Hepatocyte (in vitro differentiated cells): Measurements from ENCODE around the gene CCBE1. TPM values are rescaled to one million over a fixed set of nuclear protein-coding genes. Genes with fewer than 3 reads are reported as not detected.
"Not testable (repeated sequence)": the region's sequence is repeated elsewhere in the genome, so short reads cannot be mapped to it uniquely, and the experiment has no call there.

Source experiments
- DNase-seq: peaks from one replicate; pipeline ENCODE4 v3.0.0-alpha.2; 2016; ENCODE audit warnings: low spot score
- H2AFZ ChIP-seq: fragments of 200-600 bp; sonication (generic); 2 replicates; pipeline ENCODE4 v1.6.0; 2016; ENCODE audit warnings: antibody characterized with exemption, mild to moderate bottlenecking
- H3K27ac ChIP-seq: fragments of 200-600 bp; sonication (generic); 2 replicates; pipeline ENCODE4 v1.5.1; 2016; ENCODE audit warnings: mild to moderate bottlenecking
- H3K27me3 ChIP-seq: fragments of 200-600 bp; sonication (generic); 2 replicates; pipeline ENCODE4 v1.6.1; 2016
- H3K36me3 ChIP-seq: fragments of 200-600 bp; sonication (generic); replicated peaks from 2 replicates; pipeline ENCODE4 v1.5.1; 2016; ENCODE audit warnings: low read depth; ENCODE audit not compliant: insufficient read depth
- H3K4me1 ChIP-seq: fragments of 200-600 bp; sonication (generic); 2 replicates; pipeline ENCODE4 v1.5.1; 2016; ENCODE audit warnings: mild to moderate bottlenecking, moderate library complexity; ENCODE audit not compliant: insufficient read depth
- H3K4me2 ChIP-seq: fragments of 200-600 bp; sonication (generic); 2 replicates; pipeline ENCODE4 v1.6.0; 2016
- H3K4me3 ChIP-seq: fragments of 200-600 bp; sonication (generic); 2 replicates; pipeline ENCODE4 v1.5.1; 2016; ENCODE audit warnings: mild to moderate bottlenecking
- H3K79me2 ChIP-seq: fragments of 200-600 bp; sonication (generic); 2 replicates; pipeline ENCODE4 v1.6.0; 2017; ENCODE audit warnings: mild to moderate bottlenecking
- H3K9me2 ChIP-seq: fragments of 200-600 bp; sonication (generic); replicated peaks from 2 replicates; pipeline ENCODE4 v1.6.0; 2017; ENCODE audit warnings: mild to moderate bottlenecking; ENCODE audit not compliant: insufficient read depth
- H3K9me3 ChIP-seq: fragments of 200-600 bp; sonication (generic); 2 replicates; pipeline ENCODE4 v1.5.1; 2016; ENCODE audit warnings: low read depth, mild to moderate bottlenecking
- H4K20me1 ChIP-seq: fragments of 200-600 bp; sonication (generic); 2 replicates; pipeline ENCODE4 v1.6.0; 2016; ENCODE audit warnings: mild to moderate bottlenecking; ENCODE audit not compliant: insufficient read depth, poor library complexity, severe bottlenecking
- EZH2 ChIP-seq: fragments of 200-600 bp; sonication (generic); IDR thresholded peaks from 2 replicates; pipeline ENCODE4 v1.6.1; 2016; ENCODE audit warnings: antibody characterized with exemption, mild to moderate bottlenecking, borderline replicate concordance
- EZH2phosphoT487 ChIP-seq: fragments of 200-600 bp; sonication (generic); IDR thresholded peaks from one replicate; pipeline ENCODE4 v1.6.1; 2018; ENCODE audit warnings: antibody characterized with exemption, mild to moderate bottlenecking, low read depth, moderate library complexity; ENCODE audit not compliant: unreplicated experiment, severe bottlenecking
- WGBS: methylation state at CpG from one replicate; pipeline ENCODE4 v1.1.6; 2016; ENCODE audit warnings: low lambda C conversion rate; ENCODE audit errors: missing lambda C conversion rate; 5-methylcytosine and 5-hydroxymethylcytosine counted together
- polyA plus RNA-seq: library from polyadenylated mRNA; unstranded; fragments of >200 nt; fragmentation: Nextera tagmentation; extraction: Ambion mirVana; gene quantifications from 2 replicates; pipeline ENCODE4 v1.2.1, GENCODE V29; 2016
- total RNA-seq: library from RNA; depleted of rRNA; stranded (reverse); fragments of >200 nt; gene quantifications from 2 replicates; pipeline ENCODE4 v1.2.3, GENCODE V29; 2014
- TF ChIP-seq, protein P1 (sequence below): fragments of 200-600 bp; sonication (generic); IDR thresholded peaks from 2 replicates; pipeline ENCODE4 v1.5.1; 2016; ENCODE audit warnings: antibody characterized with exemption, mild to moderate bottlenecking; ENCODE audit not compliant: poor library complexity

Gene CCBE1
- total and polyA plus RNA-seq, 2 experiments from 2014 or later, result 3.1 to 9.2 TPM

DNA sequence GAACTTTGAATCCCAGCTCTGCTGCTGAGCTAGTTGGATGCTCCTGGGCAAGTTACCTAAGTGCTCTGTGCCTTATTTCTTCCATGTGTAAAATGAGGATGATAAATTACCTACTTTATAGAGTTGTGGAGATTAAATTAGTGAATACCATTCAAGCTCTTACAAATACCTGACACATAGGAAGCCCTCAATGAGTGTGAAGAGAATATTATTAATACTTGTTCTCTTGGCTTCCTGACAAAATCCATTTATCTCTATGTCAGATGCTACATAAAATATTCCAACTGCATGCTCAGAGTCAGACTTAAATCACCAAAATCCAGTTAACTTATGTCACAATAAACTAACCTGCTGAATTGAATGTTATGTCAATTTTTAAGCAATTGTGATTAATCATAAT is 42.9 kb upstream of the CCBE1 start:
- H3K4me2 ChIP-seq, result no peak overlapping the region
- H3K4me3 ChIP-seq, result no peak overlapping the region
- no peaks in the 10 kb centered on the region for H4K20me1 ChIP-seq
- no peaks in the 10 kb centered on the region for H3K36me3 ChIP-seq
- TF ChIP-seq, protein P1, sequence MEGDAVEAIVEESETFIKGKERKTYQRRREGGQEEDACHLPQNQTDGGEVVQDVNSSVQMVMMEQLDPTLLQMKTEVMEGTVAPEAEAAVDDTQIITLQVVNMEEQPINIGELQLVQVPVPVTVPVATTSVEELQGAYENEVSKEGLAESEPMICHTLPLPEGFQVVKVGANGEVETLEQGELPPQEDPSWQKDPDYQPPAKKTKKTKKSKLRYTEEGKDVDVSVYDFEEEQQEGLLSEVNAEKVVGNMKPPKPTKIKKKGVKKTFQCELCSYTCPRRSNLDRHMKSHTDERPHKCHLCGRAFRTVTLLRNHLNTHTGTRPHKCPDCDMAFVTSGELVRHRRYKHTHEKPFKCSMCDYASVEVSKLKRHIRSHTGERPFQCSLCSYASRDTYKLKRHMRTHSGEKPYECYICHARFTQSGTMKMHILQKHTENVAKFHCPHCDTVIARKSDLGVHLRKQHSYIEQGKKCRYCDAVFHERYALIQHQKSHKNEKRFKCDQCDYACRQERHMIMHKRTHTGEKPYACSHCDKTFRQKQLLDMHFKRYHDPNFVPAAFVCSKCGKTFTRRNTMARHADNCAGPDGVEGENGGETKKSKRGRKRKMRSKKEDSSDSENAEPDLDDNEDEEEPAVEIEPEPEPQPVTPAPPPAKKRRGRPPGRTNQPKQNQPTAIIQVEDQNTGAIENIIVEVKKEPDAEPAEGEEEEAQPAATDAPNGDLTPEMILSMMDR, result no peak
- TF ChIP-seq EZH2, result no peak
- no peak for TF ChIP-seq EZH2phosphoT487
- H3K9me3 ChIP-seq, result no peaks in the 10 kb centered on the region
- H3K9me2 ChIP-seq, result no peaks in the 10 kb centered on the region
- no peak for DNase-seq
- H3K79me2 ChIP-seq, result no peaks in the 10 kb centered on the region
- no peaks in the 10 kb centered on the region for H3K27me3 ChIP-seq
- H2AFZ ChIP-seq, result no peak overlapping the region
- no peak overlapping the region for H3K27ac ChIP-seq
- no peaks in the 10 kb centered on the region for H3K4me1 ChIP-seq

DNA sequence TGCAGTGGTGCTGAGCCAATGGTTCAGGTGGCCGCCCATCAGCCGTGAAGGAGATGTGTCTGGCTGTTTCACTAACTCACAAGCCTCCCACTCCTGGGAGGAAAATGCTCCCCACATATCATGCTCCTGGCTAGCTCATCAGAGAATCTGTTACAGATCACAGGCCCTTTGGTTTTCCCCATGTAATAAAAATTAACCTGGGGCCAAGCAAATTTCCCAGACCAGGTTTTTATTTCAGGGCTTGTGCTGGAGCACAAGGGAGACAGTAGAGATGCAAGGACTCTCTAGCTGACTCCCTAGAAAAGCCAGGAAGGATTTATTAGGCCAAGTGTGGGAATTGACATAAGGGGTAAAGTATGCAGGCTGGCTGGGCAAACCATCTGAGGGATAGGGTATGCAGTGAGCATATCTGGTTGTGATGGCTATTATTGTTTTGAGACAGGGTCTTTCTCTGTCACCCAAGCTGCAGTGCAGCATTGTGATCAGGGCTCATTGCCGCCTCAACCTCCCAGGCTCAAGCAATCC is 40.6 kb upstream of the CCBE1 start:
- Histone ChIP-seq H3K9me2 (no peaks in the 10 kb centered on the region), H3K9me3 (no peaks in the 10 kb centered on the region), H3K79me2 (no peaks in the 10 kb centered on the region), H3K27me3 (no peaks in the 10 kb centered on the region), H3K27ac (no peak overlapping the region), H2AFZ (no peak overlapping the region), H3K4me2 (no peak overlapping the region), H3K36me3 (no peaks in the 10 kb centered on the region), H3K4me3 (no peak overlapping the region), H3K4me1 (no peaks in the 10 kb centered on the region), H4K20me1 (no peaks in the 10 kb centered on the region)
- TF ChIP-seq, protein P1, result no peak
- no peak for TF ChIP-seq EZH2
- TF ChIP-seq EZH2phosphoT487, result no peak
- 93% methylated on average over 3 of the region's 3 CpGs for WGBS
- no peak for DNase-seq

DNA sequence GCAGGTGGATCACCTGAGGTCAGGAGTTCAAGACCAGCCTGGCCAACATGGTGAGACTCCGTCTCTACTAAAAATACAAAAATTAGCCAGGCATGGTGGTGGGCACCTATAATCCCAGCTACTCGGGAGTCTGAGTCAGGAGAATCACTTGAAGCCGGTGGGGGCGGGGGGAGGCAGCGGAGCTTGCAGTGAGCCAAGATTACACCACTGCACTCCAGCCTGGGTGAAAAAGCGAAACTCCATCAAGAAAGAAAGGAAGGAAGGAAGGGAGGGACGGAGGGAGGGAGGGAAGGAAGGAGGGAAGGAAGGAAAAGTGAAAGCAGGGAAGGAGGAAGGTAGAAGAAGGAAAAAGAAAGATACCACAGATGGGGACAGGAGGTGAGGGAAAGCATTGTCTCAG is 40.1 kb upstream of the CCBE1 start:
- 92% methylated on average over 6 of the region's 7 CpGs for WGBS
- H3K4me2 ChIP-seq, H3K9me2 ChIP-seq, H3K4me1 ChIP-seq, H3K79me2 ChIP-seq, H2AFZ ChIP-seq, H3K27me3 ChIP-seq, H3K9me3 ChIP-seq, H4K20me1 ChIP-seq, H3K36me3 ChIP-seq, H3K4me3 ChIP-seq, H3K27ac ChIP-seq, DNase-seq: not testable (repeated sequence)

DNA sequence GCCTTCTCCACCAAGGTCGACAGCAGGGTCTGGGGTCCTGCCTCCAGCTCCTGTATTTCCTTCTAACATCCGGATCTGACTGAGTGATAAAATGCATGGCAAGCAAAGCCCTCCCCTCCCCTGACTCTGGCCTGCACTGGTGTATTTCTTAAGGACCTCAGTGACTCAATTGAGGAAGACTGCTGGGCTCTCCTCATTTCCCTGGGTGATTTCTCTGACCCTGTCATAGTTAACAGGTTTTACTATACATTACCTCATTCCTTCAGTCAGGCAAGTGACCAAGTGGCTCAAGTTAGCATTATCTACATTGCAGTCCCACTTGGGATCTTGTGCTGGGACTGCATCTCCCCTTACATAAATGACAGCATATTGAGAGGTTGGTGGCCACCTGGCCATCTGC is 38.8 kb upstream of the CCBE1 start:
- H3K4me2 ChIP-seq, result no peak overlapping the region
- H3K79me2 ChIP-seq, result no peaks in the 10 kb centered on the region
- no peak overlapping the region for H3K27ac ChIP-seq
- no peaks in the 10 kb centered on the region for H4K20me1 ChIP-seq
- H3K27me3 ChIP-seq, result no peaks in the 10 kb centered on the region
- no peaks in the 10 kb centered on the region for H3K9me2 ChIP-seq
- H2AFZ ChIP-seq, result no peak overlapping the region
- no peak for DNase-seq
- 52% methylated on average over 2 of the region's 2 CpGs for WGBS
- no peak for TF ChIP-seq EZH2
- no peak for TF ChIP-seq EZH2phosphoT487
- TF ChIP-seq, protein P1, result no peak
- H3K4me1 ChIP-seq, result no peaks in the 10 kb centered on the region
- H3K36me3 ChIP-seq, result no peaks in the 10 kb centered on the region
- H3K9me3 ChIP-seq, result no peaks in the 10 kb centered on the region
- H3K4me3 ChIP-seq, result no peak overlapping the region
